Measurements from ENCODE around the gene CDCA5.
"Not testable (repeated sequence)": the region's sequence is repeated elsewhere in the genome, so short reads cannot be mapped to it uniquely, and the experiment has no call there.

CDCA5 gene

GRCh38 chr11:65119670-65119995, 35.8 kb upstream of the CDCA5 start:
- no peak for DNase-seq (ENCODE audit: low read depth in 2 of 2)

GRCh38 chr11:65118891-65119669, 35.2 kb upstream of the CDCA5 start:
- DNase-seq (ENCODE audit: low read depth in 2 of 2), result not testable (repeated sequence)

GRCh38 chr11:65118097-65118837, 34.4 kb upstream of the CDCA5 start:
- no peak for DNase-seq (ENCODE audit: low read depth in 2 of 2)

- DNase-seq (ENCODE audit: low read depth in 2 of 2), result peak; percentile 100
Measured at GRCh38 chr11:65117206-65118096, 33.6 kb upstream of the CDCA5 start, which contains the start of gene ZNHIT2. TSS of gene ZNHIT2 (minus strand) at chr11:65117701. CDS start at chr11:65117653, 48 bp downstream.

GRCh38 chr11:65116370-65117205, 32.7 kb upstream of the CDCA5 start:
- peak; percentile 50 to 62 for DNase-seq (ENCODE audit: low read depth in 2 of 2)

GRCh38 chr11:65115361-65116082, 31.7 kb upstream of the CDCA5 start:
- no peak for DNase-seq (ENCODE audit: low read depth in 2 of 2)

GRCh38 chr11:65114538-65115171, 30.8 kb upstream of the CDCA5 start:
- DNase-seq (ENCODE audit: low read depth in 2 of 2), result no peak

- DNase-seq (ENCODE audit: low read depth in 2 of 2), result no peak
Measured at GRCh38 chr11:65113839-65114238, 30.0 kb upstream of the CDCA5 start.

- no peak for DNase-seq (ENCODE audit: low read depth in 2 of 2)
Measured at GRCh38 chr11:65113361-65113756, 29.5 kb upstream of the CDCA5 start.

GRCh38 chr11:65112546-65113360, 28.9 kb upstream of the CDCA5 start:
- DNase-seq (ENCODE audit: low read depth in 2 of 2), result peak; percentile 53 to 54

GRCh38 chr11:65111744-65112545, 28.1 kb upstream of the CDCA5 start, which contains the start of gene TM7SF2:
TSS of gene TM7SF2 (plus strand) at chr11:65111872. CDS start at chr11:65112016, 144 bp downstream.
- DNase-seq (ENCODE audit: low read depth in 2 of 2), result peak; percentile 91 to 93

GRCh38 chr11:65111159-65111743, 27.4 kb upstream of the CDCA5 start:
- no peak for DNase-seq (ENCODE audit: low read depth in 2 of 2)

- DNase-seq (ENCODE audit: low read depth in 2 of 2), result peak; percentile 77 to 84
Measured at GRCh38 chr11:65110354-65110861, 26.6 kb upstream of the CDCA5 start.

- no peak for DNase-seq (ENCODE audit: low read depth in 2 of 2)
Measured at GRCh38 chr11:65109231-65110198, 25.7 kb upstream of the CDCA5 start.

GRCh38 chr11:65108469-65109123, 24.8 kb upstream of the CDCA5 start:
- no peak for DNase-seq (ENCODE audit: low read depth in 2 of 2)

Measured in stimulated activated CD8-positive, alpha-beta memory T cell treated with anti-CD3 and anti-CD28 coated beads, Interleukin-15, amount 100 ng/mL, for 48 hours (primary cell).